HG03135 (cell line): Measurements from ENCODE around the gene NCCRP1.

ENCODE experiments used
- ATAC-seq: cut with Tn5 transposase; IDR thresholded peaks from one replicate; pipeline ENCODE4 v1.9.1; 2021; ENCODE audit warnings: mild to moderate bottlenecking, moderate library complexity; ENCODE audit not compliant: unreplicated experiment

NCCRP1 gene, protein sequence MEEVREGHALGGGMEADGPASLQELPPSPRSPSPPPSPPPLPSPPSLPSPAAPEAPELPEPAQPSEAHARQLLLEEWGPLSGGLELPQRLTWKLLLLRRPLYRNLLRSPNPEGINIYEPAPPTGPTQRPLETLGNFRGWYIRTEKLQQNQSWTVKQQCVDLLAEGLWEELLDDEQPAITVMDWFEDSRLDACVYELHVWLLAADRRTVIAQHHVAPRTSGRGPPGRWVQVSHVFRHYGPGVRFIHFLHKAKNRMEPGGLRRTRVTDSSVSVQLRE

DNA sequence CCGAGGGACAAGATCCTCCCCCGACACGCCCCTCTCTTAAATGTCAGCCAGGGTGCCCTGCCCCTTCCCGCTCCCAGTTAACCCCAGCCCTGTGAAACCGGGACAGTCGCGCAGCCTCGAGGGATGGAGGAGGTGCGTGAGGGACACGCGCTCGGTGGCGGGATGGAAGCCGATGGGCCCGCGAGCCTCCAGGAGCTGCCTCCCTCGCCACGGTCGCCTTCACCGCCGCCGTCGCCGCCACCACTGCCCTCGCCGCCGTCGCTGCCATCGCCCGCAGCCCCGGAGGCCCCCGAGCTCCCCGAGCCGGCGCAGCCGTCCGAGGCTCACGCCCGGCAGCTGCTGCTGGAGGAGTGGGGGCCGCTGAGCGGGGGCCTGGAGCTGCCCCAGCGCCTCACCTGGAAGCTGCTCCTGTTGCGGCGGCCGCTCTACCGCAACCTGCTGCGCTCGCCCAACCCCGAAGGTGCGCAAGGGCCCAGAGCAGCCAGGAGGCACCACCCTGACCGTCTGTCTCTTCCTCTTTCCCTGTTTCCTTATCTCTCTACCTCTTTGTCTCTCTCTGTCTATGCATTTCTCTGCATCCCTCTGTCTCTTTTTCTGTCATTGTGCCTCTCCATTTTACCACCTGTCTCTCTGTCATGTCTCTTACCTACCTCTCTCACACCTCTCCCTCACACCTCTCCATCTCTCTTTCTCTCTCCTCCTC is at the start of gene NCCRP1:
NCCRP1 (plus strand) TSS at position 105 of the 703 bp plus-strand sequence; CDS start at position 124, 19 bp downstream.
- no peak for ATAC-seq

DNA sequence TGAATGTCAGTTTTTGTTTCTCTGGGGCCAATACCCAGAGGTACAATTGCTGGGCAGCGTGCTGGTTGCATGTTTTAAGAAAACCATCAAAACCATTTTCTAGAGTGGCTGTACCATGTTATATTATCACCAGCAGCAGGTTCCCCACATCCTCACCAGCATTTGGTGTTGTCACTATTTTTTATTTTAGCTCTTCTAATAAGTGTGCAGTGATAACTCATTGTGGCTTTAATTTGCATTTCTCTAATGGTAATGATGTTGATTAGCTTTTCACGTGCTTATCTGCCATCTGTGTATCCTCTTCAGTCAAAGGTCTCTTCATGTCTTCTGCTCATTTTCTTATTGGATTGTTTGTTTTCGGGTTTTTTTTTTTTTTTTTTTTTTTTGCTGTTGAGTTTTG is 49.3 kb upstream of the NCCRP1 start:
- ATAC-seq: no peak

DNA sequence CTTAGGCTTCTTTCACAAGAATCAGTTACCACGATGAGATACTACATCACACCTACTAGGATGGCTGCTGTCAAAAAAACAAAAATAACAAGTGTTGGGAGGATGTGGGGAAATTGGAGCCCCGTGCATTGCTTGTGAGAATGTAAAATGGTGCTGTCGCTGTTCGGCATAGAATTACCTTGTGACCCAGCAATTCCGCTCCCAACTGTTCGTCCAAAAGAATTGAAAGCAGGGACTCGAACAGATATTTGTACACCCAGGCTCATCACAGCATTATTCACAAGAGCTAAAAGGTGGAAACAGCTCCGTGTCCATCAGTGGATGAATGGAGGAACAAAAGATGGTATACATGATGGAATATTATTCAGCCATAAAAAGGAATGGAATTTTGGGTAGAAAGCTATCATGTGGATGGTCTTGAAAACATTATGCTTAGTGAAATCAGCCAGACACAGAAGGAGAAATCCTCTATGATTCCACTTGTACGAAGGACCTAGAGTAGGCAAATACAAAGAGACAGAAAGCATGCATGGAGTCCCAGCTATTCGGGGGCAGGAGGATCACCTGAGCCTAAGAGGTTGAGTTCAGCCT is 47.7 kb upstream of the NCCRP1 start:
- ATAC-seq: no peak

DNA sequence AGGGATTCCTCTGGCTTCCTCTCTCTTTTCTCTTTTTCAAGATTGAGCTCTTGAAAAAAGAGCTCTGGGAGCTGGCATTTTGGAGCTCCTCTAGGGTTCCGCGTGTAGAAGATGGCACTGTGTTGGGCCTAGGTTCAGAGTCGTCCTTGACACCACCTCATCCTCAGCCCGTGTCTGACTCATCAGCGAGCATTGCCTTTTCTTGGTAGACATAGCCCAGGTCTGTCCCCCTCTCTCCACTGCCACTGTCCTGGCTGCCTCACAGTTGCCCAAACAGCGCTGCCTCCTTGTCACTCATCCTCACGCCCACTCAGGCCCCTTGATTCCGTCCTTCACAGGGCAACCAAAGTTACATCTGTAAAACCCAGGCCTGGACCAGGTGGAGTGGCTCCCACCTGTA is 46.5 kb upstream of the NCCRP1 start:
- ATAC-seq: no peak

DNA sequence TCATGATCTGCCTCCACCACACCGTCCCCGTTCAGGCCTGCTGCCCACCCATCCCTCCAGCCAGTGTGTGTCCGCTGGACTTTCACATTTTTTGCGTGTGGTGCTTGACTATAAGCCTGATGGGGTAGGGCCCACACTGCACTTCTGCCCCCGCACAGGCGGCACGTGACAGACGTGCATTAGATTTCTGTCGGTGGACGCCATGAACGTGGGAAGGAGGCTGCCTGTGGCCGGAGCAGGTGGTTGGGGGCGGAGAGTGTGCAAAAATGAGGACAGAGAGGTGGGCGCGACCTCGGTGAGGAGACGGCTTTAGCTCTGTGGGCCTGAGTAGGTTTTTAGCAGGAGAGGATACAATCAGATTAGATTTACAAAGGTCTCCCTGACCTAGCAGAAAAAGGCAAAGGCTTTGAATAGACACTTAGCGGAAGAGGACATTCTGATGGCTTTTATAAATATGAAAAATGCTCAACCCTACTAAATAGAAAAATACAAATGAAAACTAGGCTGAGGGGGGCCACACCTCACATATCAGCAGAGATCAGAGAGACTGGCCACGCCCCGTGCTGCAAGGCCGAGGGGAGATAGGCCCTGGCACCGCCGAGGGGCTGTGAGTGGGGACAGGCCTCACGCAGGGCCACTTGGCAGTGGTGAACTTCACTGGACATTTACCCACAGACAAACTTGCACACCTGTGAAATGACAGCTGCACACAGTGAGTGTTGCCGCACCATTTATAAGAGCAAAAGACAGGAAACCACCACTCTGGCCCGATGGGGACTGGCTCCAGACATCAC is 45.8 kb upstream of the NCCRP1 start:
- no peak for ATAC-seq

DNA sequence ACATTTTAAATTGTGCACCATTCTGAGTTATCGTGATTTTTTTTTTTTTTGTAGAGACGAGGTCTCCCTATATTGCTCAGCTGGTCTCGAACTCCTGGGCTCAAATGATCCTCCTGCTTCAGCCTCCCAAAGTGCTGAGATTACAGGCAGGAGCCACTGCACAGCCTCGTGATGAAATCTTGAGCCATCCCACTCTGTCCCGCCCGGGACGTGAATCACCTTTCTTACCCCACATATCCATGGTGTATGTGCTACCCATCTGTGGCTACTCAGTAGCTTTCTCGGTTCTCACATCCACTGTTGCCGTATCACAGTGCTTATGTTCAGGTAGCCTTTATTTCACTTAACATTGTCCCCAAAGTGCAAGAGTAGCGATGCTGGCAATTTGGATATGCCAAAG is 44.7 kb upstream of the NCCRP1 start:
- ATAC-seq: no peak

DNA sequence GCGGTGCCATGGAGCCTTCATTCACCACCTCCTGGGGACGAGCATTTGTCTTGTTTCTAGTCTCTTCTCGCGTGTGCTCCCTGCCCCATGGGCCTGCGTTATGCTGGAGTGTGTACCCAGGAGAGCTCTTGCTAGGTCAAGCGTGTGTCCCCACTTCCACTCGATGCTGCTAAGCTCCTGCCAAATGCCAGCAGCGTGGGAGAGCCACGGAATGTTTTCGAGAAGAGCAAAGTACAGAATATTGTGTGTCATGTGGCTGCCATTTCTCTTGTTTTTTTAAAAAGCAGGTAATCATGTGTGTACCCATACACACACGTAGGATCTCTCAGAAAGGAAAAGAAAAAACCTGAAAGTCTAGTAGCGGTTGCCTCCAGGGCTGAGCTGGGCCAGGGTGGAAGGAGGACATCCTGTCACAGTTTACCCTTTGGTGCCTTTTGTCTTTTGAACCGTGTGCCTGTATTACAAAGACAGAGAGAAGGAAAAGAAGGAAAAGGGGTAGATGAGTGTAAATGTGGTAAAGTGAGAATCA is 42.6 kb upstream of the NCCRP1 start:
- ATAC-seq: no peak

DNA sequence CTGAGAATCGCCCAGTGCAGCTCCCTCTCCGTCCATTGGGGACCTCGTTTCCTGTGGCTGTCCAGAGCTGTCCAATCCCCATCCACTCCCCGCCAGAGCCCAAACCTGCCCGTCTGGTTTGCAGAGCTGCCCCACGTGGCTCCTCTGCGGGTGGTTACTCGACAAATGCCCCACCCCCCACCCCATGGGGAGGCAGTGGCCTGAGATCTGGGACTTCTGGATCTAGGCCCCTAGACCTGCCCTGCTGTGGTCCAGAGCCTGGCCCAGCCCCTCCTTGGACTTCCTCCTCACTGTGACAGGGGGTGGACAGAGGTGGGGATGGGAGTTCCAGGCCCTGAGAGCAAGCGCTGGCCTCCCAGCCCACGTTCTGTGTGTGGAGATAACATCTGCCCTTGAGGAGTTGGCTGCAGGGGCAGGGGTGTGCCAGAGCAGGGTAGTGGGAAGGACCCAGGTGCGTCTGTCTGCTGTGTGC is 42.1 kb upstream of the NCCRP1 start:
- ATAC-seq: no peak

DNA sequence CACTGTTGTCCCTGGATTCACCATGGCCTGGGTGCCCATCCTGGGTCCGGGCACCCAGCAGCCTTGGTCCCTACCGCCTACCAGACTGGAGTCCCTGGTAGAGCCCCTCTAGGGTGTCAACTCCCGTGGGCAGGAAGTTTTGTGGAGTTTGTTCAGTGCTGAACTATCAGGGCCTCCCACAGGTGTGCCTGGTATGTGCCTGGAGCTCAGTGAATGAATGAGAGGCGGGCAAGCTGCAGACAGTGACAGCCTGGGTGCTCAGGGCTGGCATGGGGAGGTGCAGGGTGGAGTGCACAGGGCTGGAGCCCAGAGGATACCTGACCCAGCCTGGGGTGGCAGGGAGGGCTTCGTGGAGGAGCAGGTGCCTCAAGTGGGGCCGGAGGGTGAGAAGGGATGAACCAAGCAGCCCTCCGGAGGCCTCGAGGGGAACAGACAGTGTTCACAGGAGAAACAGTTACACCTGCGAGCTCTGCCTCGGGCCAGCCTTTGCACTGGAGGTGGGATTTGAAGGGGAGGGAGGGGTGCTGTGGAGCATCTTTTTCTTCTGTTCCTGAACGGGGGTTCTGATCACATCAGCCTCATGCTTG is 41.6 kb upstream of the NCCRP1 start:
- no peak for ATAC-seq

DNA sequence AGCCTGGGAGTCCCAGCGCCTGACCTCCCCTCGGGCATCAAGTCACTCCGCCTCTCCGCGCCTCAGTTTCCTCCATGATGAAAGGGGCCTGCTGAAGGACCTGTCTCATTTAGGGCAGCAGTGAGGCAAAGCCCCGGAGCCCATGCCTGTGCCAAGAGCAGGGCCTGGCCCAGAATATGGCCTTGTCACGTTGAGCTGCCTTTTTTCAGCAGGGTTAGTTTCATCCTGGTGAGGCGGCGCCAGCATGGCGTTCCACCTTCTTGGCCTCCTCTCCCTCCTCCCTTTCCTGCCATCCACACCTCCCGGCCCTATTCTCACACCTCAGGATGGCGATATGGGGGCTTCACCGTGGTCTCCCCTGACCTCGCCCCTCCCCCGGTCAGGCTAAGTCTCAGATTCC is 41.0 kb upstream of the NCCRP1 start:
- no peak for ATAC-seq

DNA sequence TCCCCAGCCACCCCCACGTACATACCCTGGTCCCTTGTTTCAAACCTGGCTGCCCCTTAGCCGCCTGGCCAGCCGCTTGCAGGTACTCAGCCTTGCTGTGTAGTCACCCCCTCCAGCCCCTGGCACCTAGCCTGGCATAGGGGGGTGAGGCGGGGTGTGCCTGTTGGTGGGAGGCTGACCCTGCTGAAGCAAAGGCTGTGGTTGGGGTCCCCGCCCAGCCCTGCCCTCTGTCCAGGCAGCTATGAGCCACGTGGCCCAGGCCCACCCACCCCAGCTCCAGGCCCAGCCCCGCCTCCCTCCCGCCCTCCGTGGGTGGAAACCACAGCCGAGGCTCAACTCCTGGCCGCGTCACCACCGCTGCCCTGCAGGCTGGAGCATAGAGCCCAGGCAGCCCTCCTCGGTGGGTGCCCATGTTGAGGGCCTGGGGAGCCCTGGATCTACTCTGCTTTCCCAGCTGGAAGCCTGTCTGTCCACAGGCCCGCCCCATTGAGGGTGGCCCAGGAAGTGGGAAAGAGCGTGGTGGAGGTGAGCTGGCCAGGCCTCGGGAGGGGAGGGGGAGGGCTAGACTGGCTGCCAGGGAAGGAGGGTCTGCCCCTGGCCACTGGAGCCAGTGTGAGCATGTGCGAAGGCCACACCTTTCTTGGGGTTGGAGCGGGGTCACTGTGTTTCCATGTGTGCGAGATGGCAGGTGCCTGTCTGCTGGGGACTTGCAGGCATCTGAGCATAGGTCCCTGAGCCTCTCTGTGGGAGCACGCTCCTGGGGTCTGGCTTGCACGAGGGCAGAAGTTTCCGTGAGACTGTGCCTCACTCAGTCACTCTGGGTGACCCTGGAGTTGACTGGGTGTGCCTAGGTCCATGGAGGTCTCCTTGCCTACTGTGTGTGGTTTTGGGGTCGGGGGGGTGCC is 40.2 kb upstream of the NCCRP1 start:
- no peak for ATAC-seq

DNA sequence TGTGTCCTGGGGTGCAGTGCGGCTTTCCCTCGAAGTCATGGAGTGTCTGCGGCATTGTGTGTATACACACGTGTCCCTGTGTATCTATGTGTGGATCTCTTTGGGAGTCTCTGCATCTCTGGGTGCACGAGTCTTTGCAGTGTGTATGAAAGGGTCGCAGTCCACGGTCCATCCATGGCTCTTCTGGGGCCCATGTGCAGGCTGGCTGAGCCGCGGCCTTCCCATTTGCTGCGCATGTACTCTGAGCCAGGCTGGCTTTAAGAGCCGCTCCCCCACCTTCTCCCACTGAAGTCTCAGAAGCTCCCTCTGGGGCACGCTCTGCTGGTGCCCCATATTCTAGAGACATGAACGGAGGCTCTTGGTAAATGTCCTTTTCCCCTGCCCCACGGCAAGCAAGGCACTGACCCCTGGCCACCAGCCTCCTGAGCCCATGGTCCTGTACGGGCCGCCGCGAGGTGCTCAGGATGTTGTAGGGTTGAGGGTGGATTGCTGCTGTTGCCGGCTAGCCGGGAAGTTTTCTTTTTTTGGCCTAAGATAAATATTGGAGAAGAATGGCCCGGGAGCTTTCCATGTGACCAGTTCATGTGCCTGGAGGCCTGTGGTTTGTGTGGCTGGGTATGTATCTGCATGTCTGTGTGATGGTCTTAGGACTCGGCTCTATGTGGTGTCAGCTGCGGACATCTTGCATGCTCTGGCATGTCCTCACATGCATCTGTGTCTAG is 39.3 kb upstream of the NCCRP1 start:
- no peak for ATAC-seq

DNA sequence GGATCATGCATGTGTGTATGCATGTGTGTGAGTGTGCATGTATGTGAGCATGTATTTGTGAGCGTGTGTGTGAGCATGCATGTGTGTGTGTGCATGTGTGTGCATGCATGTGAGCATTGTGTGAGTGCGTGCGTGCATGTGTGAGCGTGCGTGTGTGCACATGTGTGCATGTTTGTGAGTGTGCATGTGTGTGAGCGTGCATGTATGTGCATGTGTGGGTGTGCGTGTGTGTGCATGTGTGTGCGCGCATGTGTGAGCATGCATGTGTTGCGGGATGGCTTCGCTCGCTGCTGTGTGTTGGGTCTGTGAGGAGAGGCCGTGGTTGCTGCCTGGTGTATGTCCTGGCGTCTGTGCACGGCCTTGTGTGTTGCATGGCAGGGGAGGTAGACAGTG is 38.8 kb upstream of the NCCRP1 start:
- no peak for ATAC-seq

DNA sequence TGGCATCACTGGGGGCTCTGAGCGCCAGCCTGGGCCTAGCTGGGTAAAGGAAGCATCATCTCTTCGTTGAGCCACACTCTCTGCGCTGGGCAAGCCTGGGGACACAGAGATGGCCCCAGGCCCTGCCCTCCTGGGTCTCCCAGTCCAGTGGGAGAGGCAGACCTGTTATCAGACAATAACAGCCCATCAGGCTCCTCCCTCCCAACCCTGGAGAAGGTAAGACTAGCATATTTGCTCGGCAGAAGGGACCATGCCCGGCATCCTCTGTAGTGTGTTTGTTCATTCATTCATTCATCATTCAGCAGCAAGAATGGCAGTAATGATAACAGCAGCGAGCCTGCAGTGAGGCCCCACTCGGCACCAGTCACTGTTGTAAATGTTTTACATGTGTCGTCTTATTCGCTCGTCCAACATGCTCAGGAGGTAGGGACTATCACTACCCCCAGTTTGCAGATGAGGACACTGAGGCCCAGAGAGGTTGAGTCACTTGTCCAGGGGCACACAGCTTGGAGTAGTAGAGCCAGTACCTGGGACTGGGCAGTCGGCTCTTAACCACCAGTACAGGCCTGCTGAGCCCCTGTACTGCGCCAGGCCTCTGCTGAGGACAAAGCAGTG is 38.0 kb upstream of the NCCRP1 start:
- no peak for ATAC-seq

DNA sequence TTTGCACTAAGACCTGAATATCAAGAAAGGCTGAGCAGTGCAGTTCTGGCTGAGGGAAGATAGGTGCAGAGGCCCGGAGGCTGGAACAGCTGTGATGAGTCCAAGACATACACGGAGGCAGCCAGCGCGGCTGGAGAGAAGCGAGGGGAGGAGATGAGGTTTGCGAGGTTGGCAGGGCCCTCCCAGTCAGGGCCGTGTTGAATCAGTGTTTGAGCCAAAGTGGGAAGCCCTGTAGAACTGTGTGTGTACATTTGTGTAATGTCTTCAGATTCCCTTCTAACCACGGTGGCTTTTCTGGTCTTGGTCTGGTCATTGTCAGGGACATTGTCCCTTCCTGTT is 36.3 kb upstream of the NCCRP1 start:
- no peak for ATAC-seq

DNA sequence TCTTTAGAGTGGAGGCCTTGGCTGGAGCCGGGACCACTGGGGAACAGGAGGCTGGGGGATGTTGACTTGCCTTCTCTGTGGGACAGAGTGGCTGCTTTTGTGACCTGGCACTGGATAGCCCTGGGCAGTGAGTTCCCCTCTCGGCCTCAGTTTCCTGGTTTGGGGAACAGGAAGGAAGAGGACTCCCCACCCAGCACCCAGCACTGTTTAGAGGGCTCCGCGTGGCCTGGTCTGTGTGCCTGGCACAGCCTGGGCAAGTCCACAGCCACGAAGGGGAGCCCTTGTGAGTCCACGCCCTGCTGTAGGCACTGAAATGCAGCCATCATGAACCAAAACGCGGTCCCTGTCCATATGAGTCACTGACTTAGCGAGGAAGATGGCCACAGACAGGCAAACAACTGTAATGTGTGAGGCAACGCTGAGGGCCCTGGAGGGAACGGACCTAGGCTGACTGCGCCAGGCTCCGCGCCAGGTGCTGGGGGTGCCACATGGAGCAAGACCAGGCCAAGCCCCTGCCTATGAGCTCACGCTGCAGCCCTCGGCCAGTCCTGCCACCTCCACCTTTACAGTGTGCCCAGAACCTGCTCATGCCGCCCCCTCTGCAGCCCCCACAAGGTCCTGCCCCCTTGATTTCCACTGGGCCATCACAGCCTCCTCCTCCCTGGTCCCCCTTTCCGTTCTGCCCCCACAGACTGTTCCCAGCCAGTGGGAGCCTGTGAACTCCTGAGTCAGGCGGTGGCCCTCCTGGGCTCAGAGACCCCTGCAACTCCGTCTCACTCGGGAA is 35.7 kb upstream of the NCCRP1 start:
- ATAC-seq: no peak

DNA sequence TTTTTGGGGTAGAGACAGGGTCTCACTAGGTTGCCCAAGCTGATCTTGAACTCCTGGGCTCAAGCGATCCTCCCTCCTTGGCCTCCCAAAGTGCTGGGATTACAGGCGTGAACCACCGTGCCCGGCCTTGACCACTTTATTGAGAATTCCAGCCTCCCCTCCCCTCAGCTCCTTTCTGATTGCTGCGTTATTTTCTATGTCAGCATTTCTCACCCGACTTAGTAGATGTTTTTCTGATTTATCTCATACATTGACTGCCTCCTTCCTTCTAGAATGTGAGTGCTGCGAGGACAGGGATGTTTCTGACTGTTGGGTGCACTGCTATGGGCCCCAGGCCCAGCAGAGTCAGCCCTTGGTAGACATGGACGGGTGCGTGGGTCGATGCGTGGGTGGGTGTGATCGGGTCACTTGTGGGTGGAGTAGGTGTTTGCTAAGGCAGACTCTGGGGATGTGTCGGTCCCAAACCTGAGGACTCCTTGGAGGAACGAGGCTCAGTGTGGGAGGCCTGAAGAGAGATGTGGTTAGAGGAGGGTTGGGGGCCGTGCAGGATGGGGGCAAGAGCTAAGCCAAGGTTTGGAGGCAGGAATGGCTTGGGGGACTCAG is 34.2 kb upstream of the NCCRP1 start:
- ATAC-seq: no peak

DNA sequence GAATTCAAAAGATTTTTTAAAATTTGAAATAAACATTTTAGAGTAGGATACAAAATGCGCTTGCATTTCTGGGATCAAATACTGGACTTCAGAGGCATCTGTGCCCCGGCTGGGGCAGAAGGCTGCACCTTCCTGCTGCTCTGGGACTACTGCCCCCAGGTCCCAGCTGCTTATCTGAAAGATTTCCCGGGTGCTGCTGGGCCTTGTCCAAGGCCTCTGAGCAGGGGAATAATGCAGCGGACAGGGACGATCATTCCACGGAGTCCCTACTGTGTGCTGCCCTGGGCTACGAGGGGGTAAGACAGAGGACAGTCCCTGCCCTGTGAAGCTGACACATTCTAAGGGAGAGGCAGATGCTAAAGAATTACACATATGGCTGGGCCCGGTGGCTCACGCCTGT is 33.1 kb upstream of the NCCRP1 start:
- no peak for ATAC-seq
